ENCODE measurements around the gene MIEN1.

- TF ChIP-seq, protein P1, sequence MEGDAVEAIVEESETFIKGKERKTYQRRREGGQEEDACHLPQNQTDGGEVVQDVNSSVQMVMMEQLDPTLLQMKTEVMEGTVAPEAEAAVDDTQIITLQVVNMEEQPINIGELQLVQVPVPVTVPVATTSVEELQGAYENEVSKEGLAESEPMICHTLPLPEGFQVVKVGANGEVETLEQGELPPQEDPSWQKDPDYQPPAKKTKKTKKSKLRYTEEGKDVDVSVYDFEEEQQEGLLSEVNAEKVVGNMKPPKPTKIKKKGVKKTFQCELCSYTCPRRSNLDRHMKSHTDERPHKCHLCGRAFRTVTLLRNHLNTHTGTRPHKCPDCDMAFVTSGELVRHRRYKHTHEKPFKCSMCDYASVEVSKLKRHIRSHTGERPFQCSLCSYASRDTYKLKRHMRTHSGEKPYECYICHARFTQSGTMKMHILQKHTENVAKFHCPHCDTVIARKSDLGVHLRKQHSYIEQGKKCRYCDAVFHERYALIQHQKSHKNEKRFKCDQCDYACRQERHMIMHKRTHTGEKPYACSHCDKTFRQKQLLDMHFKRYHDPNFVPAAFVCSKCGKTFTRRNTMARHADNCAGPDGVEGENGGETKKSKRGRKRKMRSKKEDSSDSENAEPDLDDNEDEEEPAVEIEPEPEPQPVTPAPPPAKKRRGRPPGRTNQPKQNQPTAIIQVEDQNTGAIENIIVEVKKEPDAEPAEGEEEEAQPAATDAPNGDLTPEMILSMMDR (IDR thresholded peaks at IDR 0.05), result no peak
- TF ChIP-seq POLR2A (IDR thresholded peaks at IDR 0.05), result no peak
Observed at GRCh38 chr17:39688945-39689344, 41.4 kb downstream of the MIEN1 start.

All from body of pancreas (tissue), 4 donors.